Measurements from ENCODE around the gene ASPSCR1. TPM values are rescaled to one million over a fixed set of nuclear protein-coding genes. Genes with fewer than 3 reads are reported as not detected.
A peak's percentile ranks its signal among the peaks of the same experiment; 100 is the strongest.

ASPSCR1 gene
- total and polyA plus RNA-seq, 9 of the 15 experiments (the other 6 are each of a cell fraction or from before 2014, with no cell fraction given), result 0.90 to 36.9 (median 11.6) TPM

DNA sequence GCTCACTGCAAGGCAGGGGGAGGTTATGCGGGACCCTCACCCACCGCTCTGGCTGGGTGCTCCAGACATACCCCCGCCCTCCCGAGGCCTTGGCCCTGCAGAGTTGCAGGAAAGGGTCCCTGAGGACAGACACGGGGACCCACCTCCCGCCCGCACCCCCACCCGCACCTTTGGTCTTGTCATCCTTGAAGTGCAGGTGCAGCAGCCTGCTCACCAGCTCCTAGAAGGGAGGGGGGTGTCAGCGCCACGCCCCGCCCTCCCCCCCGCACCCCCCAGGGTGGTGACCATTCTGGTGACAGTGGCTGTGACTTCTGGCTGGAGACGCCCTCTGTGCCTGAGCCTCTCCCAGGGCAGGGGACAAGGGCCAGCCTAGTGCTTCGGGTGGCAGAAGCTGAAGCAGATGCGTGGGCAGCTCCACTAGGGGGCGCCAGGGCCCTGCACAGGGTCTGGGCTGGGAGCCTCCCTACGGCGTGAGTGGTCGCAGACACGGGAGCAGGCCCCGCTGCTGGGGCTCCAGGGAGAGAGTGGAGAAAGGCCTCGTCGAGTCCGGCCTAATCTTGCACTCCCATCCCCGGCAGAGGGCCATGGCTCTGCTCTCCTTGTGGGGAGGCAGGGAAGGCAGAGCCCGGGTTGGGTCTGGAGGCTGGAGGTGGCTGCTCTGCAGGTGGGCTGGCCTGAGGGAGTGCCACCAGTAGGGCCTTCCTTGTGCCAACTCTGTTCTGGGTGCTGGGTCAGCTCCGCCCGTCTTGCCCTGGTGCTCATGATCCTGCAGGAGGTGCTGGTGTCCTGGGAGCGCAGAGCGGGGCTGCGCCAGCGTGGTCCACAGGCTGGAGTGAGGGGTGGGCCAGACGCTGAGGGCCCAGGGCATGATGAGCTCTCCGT lies 42.5 kb downstream of the ASPSCR1 start (continued):
- TF ChIP-seq, protein P1, sequence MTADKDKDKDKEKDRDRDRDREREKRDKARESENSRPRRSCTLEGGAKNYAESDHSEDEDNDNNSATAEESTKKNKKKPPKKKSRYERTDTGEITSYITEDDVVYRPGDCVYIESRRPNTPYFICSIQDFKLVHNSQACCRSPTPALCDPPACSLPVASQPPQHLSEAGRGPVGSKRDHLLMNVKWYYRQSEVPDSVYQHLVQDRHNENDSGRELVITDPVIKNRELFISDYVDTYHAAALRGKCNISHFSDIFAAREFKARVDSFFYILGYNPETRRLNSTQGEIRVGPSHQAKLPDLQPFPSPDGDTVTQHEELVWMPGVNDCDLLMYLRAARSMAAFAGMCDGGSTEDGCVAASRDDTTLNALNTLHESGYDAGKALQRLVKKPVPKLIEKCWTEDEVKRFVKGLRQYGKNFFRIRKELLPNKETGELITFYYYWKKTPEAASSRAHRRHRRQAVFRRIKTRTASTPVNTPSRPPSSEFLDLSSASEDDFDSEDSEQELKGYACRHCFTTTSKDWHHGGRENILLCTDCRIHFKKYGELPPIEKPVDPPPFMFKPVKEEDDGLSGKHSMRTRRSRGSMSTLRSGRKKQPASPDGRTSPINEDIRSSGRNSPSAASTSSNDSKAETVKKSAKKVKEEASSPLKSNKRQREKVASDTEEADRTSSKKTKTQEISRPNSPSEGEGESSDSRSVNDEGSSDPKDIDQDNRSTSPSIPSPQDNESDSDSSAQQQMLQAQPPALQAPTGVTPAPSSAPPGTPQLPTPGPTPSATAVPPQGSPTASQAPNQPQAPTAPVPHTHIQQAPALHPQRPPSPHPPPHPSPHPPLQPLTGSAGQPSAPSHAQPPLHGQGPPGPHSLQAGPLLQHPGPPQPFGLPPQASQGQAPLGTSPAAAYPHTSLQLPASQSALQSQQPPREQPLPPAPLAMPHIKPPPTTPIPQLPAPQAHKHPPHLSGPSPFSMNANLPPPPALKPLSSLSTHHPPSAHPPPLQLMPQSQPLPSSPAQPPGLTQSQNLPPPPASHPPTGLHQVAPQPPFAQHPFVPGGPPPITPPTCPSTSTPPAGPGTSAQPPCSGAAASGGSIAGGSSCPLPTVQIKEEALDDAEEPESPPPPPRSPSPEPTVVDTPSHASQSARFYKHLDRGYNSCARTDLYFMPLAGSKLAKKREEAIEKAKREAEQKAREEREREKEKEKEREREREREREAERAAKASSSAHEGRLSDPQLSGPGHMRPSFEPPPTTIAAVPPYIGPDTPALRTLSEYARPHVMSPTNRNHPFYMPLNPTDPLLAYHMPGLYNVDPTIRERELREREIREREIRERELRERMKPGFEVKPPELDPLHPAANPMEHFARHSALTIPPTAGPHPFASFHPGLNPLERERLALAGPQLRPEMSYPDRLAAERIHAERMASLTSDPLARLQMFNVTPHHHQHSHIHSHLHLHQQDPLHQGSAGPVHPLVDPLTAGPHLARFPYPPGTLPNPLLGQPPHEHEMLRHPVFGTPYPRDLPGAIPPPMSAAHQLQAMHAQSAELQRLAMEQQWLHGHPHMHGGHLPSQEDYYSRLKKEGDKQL (CRISPR knock-in tag; IDR thresholded peaks at IDR 0.05; ENCODE audit: borderline replicate concordance), result no peak
- TF ChIP-seq MBD2 (IDR thresholded peaks at IDR 0.05; ENCODE audit: borderline replicate concordance, low read depth) (no peak), ZNF444 (CRISPR knock-in tag; IDR thresholded peaks at IDR 0.05) (no peak), ESRRA (IDR thresholded peaks at IDR 0.05; ENCODE audit: borderline replicate concordance, low read depth) (no peak), TEAD2 (tag; IDR thresholded peaks at IDR 0.05) (no peak), RBM25 (IDR thresholded peaks at IDR 0.05; ENCODE audit: low read depth, low read length, severe bottlenecking) (no peak), ZKSCAN3 (CRISPR knock-in tag; IDR thresholded peaks at IDR 0.05) (no peak), BCL6 (CRISPR knock-in tag; IDR thresholded peaks at IDR 0.05) (no peak), BHLHE40 (IDR thresholded peaks at IDR 0.05; ENCODE audit: low read length) (no peak), ZNF212 (CRISPR knock-in tag; IDR thresholded peaks at IDR 0.05) (no peak), RB1 (IDR thresholded peaks at IDR 0.05; ENCODE audit: low read depth) (0 out of 2 replicates have a peak, but pooled peaks have one; percentile 30)
- TF ChIP-seq, protein P2, sequence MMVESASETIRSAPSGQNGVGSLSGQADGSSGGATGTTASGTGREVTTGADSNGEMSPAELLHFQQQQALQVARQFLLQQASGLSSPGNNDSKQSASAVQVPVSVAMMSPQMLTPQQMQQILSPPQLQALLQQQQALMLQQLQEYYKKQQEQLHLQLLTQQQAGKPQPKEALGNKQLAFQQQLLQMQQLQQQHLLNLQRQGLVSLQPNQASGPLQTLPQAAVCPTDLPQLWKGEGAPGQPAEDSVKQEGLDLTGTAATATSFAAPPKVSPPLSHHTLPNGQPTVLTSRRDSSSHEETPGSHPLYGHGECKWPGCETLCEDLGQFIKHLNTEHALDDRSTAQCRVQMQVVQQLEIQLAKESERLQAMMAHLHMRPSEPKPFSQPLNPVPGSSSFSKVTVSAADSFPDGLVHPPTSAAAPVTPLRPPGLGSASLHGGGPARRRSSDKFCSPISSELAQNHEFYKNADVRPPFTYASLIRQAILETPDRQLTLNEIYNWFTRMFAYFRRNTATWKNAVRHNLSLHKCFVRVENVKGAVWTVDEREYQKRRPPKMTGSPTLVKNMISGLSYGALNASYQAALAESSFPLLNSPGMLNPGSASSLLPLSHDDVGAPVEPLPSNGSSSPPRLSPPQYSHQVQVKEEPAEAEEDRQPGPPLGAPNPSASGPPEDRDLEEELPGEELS (CRISPR knock-in tag; IDR thresholded peaks at IDR 0.05; ENCODE audit: borderline replicate concordance), result no peak
- TF ChIP-seq, protein P3, sequence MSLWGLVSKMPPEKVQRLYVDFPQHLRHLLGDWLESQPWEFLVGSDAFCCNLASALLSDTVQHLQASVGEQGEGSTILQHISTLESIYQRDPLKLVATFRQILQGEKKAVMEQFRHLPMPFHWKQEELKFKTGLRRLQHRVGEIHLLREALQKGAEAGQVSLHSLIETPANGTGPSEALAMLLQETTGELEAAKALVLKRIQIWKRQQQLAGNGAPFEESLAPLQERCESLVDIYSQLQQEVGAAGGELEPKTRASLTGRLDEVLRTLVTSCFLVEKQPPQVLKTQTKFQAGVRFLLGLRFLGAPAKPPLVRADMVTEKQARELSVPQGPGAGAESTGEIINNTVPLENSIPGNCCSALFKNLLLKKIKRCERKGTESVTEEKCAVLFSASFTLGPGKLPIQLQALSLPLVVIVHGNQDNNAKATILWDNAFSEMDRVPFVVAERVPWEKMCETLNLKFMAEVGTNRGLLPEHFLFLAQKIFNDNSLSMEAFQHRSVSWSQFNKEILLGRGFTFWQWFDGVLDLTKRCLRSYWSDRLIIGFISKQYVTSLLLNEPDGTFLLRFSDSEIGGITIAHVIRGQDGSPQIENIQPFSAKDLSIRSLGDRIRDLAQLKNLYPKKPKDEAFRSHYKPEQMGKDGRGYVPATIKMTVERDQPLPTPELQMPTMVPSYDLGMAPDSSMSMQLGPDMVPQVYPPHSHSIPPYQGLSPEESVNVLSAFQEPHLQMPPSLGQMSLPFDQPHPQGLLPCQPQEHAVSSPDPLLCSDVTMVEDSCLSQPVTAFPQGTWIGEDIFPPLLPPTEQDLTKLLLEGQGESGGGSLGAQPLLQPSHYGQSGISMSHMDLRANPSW (CRISPR knock-in tag; IDR thresholded peaks at IDR 0.05), result no peak

Measured in K562 (cell line).